OCI-LY1 (cell line): ENCODE measurements around the gene ASPG.

ENCODE experiments used
- CTCF ChIP-seq: fragments of 200-600 bp; sonication (generic), shearing (Covaris generic); IDR thresholded peaks from 2 replicates; pipeline ENCODE4 v1.5.1; 2017; ENCODE audit warnings: mild to moderate bottlenecking, antibody characterized with exemption, low read length, moderate library complexity, mixed read lengths
- EZH2 ChIP-seq: fragments of 200-600 bp; sonication (generic), shearing (Covaris generic); IDR thresholded peaks from 2 replicates; pipeline ENCODE4 v1.8.0; 2017; ENCODE audit warnings: borderline replicate concordance, mixed run types, mild to moderate bottlenecking, antibody characterized with exemption, low read length, moderate library complexity, mixed read lengths

GRCh38 chr14:104140463-104141331, 55.2 kb downstream of the ASPG start:
- TF ChIP-seq CTCF (no peak), EZH2 (no peak)
